Kidney epithelial cell (primary cell): ENCODE data around the gene TFF3. TPM values are rescaled to one million over a fixed set of nuclear protein-coding genes. Genes with fewer than 3 reads are reported as not detected.

Source experiments
- DNase-seq: peaks from one replicate; pipeline ENCODE4 v3.0.0-alpha.2; 2010; ENCODE audit warnings: low read depth
- H3K27me3 ChIP-seq: 2 replicates; pipeline ENCODE4 v1.6.0; 2011; ENCODE audit warnings: low read length; ENCODE audit not compliant: control insufficient read depth, insufficient read depth
- H3K36me3 ChIP-seq: 2 replicates; pipeline ENCODE4 v1.5.1; 2011; ENCODE audit warnings: low read length; ENCODE audit not compliant: control insufficient read depth, insufficient read depth
- H3K4me3 ChIP-seq: 2 replicates; pipeline ENCODE4 v1.5.1; 2011; ENCODE audit warnings: low read depth, mild to moderate bottlenecking, control low read depth, low read length
- total RNA-seq: library from RNA; depleted of rRNA; stranded (reverse); fragments of >200 nt; gene quantifications from 2 replicates; pipeline ENCODE4 v1.2.3, GENCODE V29; 2015
- TF ChIP-seq, protein P1 (sequence below): IDR thresholded peaks from 2 replicates; pipeline ENCODE4 v1.5.1; 2011; ENCODE audit warnings: mild to moderate bottlenecking, moderate library complexity, low read length, control low read depth, inconsistent platforms; ENCODE audit not compliant: insufficient read depth, poor library complexity, severe bottlenecking

The TFF3 gene
- total RNA-seq, 1 donor from 2014 or later, result 0.17 TPM

DNA sequence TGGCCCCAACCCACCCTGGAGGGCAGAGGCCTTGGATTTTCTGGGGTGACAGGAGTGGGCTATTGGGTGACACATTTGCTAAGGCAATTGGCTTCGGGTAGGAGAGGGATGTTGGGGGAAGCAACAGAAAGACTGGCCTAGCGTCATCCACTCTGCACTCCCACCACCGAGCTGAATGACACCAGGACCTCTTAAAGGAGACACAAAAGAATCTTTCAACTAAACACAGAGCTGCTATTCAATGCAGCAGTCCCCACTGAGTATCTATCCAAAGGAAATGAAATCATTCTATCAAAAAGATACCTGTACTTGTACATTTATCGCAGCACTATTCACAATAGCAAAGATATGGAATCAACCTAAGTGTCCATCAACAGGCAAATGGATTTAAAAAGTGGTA lies 29.4 kb upstream of the TFF3 start:
- Histone ChIP-seq H3K27me3 (peaks cover 7% of the 10 kb centered on the region), H3K36me3 (no peaks in the 10 kb centered on the region), H3K4me3 (no peak overlapping the region)
- no peak for DNase-seq
- TF ChIP-seq, protein P1, sequence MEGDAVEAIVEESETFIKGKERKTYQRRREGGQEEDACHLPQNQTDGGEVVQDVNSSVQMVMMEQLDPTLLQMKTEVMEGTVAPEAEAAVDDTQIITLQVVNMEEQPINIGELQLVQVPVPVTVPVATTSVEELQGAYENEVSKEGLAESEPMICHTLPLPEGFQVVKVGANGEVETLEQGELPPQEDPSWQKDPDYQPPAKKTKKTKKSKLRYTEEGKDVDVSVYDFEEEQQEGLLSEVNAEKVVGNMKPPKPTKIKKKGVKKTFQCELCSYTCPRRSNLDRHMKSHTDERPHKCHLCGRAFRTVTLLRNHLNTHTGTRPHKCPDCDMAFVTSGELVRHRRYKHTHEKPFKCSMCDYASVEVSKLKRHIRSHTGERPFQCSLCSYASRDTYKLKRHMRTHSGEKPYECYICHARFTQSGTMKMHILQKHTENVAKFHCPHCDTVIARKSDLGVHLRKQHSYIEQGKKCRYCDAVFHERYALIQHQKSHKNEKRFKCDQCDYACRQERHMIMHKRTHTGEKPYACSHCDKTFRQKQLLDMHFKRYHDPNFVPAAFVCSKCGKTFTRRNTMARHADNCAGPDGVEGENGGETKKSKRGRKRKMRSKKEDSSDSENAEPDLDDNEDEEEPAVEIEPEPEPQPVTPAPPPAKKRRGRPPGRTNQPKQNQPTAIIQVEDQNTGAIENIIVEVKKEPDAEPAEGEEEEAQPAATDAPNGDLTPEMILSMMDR, result no peak

GRCh38 chr21:42343963-42344510 lies 28.8 kb upstream of the TFF3 start:
- no peaks in the 10 kb centered on the region for H3K36me3 ChIP-seq
- DNase-seq, result no peak

GRCh38 chr21:42343556-42343955 lies 28.3 kb upstream of the TFF3 start:
- Histone ChIP-seq H3K4me3 (no peak overlapping the region), H3K36me3 (no peaks in the 10 kb centered on the region), H3K27me3 (peaks cover 4% of the 10 kb centered on the region)
- DNase-seq, result no peak
- TF ChIP-seq, protein P1, result no peak

More at GRCh38 chr21:42343963-42344510, 28.8 kb upstream of the TFF3 start:
- no peak overlapping the region for H3K4me3 ChIP-seq
- H3K27me3 ChIP-seq, result peaks cover 4% of the 10 kb centered on the region
- TF ChIP-seq, protein P1, result no peak

DNA sequence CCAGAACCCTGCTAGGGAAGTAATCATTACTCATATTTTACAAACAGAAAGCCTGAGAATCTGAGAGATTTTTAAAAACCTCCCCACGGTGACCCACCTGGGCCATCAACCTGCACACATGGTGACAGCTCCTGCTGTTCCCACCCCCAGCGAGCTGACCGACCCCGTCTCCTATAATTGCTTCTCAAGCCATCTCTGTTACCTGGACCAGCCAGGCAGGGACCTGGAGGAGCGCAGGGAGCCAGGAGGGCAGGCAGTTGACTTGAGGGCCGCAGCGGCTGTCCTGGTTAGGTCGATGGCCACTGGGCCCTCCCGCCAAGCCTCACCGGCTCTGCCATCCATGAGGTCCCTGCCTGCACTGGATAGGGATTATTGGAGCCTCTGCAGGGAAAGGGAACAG lies 27.9 kb upstream of the TFF3 start:
- Histone ChIP-seq H3K27me3 (peaks cover 4% of the 10 kb centered on the region), H3K36me3 (no peaks in the 10 kb centered on the region), H3K4me3 (no peak overlapping the region)
- TF ChIP-seq, protein P1, result no peak
- DNase-seq, result no peak

- no peak for DNase-seq
- Histone ChIP-seq H3K36me3 (no peaks in the 10 kb centered on the region), H3K27me3 (no peaks in the 10 kb centered on the region), H3K4me3 (no peak overlapping the region)
- TF ChIP-seq, protein P1, result no peak
Observed at GRCh38 chr21:42341776-42342542, 26.8 kb upstream of the TFF3 start.
